ENCODE measurements around the gene PKMYT1.

The PKMYT1 gene

DNA sequence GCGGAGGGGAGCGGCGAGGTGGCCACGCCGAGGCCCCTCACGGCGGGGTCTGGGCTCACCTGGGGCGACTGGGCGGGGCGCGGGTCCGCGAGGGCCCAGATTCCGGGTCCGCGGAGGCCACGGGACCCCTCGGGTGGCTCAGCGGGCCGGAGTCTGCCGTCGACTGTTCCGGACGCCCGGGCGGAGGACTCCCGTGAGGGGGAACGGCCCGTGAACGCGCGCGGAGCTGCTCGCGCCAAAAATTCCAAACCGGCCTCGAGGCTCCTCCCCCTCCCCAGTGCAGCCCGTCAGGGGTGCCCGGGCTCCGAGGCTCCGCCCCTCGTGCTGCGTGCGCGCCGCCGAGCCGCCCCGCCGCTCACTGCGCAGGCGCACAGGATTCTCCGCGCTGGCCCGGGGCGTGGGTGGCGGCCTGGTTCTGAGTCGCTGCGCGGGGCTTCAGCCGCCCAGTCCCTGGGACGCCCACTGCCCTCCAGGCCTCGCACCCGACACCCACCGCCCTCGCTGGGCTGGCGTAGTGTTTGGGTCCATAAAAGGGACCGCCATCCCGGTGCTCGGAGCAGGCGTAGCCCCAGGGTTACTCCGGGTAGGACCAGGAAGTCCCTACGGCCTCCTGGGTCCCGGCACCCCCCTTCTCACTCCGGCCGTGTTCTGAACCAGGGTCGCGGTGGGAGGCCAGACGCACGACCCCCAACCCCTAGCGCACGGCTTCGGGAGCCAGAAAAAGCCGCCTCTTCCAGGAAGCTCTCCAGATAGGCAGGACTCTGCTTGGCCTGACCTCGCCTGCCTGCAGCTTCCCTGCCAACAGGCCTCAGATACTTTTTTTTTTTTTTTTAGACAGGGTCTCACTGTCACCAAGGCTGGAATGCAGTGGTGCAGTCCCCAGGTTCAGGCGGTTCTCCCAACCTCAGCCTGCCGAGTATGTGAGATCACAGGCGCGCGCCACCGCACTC lies at the start of gene PKMYT1:
Gene PKMYT1, minus strand, starts transcription at position 220 of the 950 bp plus-strand sequence. CDS start 789 bp downstream, outside the sequence.
- DNase-seq (ENCODE audit: low spot score) = peak; percentile 96

DNA sequence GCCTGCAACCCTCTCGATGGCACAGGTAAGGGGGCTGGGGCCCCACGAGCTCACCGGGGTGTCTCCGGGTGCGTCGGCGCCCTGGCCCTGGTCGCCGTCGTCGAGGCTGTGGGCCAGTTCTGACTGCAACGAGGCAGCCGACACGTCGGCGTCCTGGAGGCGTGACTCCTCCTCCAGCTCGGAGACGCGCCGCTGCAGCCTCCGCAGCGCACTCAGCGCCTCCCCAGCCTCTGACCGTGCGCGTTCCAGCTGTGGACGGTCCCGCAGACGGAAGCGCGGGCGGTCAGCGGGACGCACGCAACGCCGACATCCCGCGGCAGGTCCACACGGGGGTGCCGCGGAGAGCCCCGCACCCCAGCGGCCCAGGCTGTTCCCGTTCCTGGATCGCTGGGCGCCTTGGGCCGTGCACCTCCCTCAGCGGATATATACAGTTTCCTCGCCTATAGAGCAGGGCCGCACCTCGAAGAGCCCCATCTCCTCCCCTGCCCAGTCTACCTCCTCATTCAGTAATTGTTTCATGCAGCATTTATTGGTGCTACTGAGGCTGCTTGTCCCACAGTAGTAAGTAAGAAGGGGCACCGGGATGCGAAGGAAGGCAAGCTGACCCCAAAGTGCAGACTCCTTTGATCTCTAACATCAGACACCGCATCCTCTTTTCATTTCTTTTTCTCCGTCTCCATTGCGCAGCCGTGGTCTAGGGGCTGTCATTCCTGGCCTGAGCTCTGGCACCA lies 49.4 kb upstream of the PKMYT1 start:
- no peak for DNase-seq (ENCODE audit: low spot score)

DNA sequence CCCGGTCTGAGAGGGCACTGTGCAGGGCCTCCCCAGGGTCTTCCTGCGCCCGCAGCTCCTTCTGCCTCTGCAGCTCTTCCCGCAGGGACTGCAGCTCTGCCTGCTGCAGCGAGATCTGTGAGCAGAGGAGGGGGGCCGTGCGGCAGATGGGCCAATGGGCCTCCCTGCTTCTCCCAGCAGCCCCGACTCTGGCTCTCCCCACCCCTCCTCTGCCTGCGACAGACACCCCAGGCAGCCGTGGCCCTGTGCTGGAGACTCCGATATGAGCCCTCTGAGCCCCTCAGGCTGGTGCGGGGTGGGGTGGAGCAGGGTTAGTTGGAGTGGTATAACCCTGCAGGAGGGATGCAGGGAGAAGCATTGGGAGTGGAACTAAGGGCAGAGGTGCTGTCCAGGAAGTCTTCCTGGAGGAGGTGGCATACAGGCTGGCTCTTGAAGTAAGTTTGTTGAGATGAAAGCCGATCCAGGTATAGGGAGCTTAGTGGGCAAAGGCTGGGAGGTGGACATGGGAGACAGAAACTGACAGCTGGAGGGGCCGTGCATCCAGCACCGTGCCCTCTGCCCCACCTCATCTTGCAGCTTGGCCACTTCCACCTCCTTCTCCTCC lies 48.6 kb upstream of the PKMYT1 start:
- no peak for DNase-seq (ENCODE audit: low spot score)

DNA sequence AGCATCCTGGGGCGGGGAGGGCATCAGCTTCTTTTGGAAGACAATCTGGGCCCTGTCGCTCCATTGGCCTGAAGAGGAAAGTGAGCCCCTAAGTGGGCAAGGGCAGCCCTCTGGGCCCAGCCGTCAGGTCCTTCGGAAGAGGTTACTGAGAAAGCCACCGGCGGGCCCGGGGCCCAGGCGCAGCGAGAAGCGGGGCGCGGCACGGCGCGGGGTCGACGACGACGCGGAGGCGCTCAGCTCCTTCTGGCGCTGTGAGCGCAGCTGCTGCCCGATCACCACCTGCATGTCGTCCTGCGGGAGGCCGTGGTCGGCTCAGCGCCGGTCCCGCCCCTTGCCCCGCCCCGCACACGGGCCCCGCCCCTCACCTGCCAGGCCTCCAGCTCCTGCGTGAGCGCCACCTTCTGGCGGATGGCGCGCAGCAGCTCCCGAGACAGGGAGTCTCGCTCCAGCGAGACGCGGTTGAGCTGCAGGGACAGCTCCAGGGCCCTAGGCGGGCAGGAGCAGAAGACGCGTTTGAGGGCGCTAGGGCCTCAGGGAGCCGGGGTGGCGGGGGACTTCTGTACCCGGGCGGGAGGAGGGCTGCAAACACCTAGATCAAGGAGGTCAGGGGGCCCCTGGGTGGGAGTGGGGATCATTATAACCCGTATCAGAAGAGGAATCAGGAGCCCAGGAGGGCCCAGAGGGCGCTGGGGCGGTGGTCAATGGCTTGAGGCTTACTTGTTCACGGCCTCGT lies 47.9 kb upstream of the PKMYT1 start:
- peak; percentile 89 for DNase-seq (ENCODE audit: low spot score)

DNA sequence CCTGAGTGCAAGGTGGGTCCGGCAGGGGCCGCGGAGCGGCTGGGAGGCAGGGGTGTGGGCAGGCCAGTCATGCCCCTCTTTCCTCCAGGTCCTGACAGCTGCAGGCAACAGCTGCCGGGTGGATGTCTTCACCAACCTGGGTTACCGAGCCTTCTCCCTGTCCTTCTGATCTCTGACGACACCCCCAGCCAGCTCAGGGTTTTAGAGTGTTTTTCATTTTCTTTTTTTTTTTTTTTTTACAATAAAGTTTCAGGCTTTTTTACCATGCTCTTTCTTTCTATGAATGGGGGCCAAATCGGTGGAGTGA lies 47.2 kb upstream of the PKMYT1 start:
- DNase-seq (ENCODE audit: low spot score) = no peak

DNA sequence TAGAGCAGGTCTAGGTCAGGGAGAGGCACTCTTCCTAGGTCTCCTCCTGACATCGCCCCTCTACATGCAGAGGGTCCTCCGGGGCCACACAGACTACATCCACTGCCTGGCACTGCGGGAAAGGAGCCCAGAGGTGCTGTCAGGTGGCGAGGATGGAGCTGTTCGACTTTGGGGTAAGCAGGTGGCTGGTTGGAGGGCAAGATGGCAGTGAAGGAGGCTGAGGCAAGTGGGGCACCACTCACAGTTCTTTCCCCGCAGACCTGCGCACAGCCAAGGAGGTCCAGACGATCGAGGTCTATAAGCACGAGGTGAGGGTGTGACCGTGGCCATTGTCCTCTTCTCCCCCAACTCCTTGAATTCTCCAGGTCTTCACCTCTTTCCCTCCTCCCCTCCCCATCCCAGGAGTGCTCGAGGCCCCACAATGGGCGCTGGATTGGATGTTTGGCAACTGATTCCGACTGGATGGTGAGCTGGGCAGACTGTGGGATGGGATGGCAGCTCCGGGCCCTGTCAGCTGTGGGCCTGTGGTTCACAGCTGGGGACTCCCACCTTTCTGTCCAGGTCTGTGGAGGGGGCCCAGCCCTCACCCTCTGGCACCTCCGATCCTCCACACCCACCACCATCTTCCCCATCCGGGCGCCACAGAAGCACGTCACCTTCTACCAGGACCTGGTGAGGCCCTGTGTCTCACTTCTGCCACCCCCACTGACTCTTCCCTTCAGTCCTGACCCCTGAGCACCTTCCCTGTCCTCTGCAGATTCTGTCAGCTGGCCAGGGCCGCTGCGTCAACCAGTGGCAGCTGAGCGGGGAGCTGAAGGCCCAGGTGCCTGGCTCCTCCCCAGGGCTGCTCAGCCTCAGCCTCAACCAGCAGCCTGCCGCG lies 46.6 kb upstream of the PKMYT1 start:
- DNase-seq (ENCODE audit: low spot score) = no peak

DNA sequence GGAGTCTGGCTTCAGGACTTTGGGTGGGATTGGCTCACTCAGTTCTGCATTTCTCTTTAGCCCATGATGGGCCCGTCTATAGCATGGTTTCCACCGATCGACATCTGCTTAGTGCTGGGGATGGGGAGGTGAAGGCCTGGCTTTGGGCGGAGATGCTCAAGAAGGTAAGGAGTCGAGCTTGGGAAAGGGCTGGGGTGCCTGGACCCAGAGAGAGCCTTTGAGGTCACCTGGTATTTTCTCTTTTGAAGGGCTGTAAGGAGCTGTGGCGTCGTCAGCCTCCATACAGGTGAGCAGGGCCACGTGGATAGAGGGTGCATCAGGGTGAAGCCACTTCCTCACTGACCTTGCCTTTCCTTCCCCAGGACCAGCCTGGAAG lies 45.7 kb upstream of the PKMYT1 start:
- DNase-seq (ENCODE audit: low spot score) = no peak

- DNase-seq (ENCODE audit: low spot score) = no peak
Observed at GRCh38 chr16:3025032-3026002, 45.1 kb upstream of the PKMYT1 start.

DNA sequence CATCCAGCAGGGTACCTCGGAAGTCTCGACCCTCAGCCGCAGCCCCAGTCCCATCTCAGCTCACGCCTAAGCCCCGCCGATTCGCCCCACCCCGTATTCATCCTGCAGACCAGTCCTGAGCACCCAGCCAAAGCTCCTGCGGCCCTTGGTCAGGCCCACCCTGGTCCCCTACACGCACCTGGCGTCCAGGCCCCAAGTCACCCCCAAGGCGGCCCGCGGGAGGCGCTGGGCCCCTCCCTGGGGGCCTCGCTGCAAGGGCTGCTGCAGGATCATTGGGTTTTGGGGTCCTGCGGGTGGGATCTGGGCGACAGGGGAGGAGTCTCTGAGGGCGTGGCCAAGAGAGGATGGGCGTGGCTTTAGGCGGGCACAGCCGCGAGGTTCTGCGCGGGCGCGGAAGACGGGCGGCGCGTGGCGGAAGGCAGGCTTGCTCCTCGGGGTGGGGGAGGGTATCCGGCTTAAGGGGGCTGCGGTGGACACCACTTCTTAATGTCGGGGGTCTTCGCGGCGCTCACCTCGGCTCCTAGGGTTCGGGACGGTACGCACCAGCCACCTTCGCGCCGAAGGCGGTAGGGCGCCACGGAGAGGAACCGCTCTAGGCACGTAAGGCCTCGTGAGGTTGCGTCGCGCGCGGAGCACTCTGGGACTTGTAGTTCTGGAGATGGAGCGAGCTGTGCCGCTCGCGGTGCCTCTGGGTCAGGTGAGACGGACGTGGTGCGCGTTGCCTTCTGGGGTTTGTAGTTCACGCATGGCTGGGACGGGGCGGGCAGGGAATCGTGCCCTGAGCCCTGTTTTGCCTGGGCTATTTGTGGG lies 43.6 kb upstream of the PKMYT1 start, which contains the start of the genes HCFC1R1 and THOC6:
Gene HCFC1R1, minus strand, starts transcription at position 274 of the 810 bp plus-strand sequence. Its CDS starts 1 bp downstream, at position 273.
Gene THOC6, plus strand, starts transcription at position 367 of the 810 bp plus-strand sequence. Its CDS starts 292 bp downstream, at position 659.
- peak; percentile 98 for DNase-seq (ENCODE audit: low spot score)

- peak; percentile 34 for DNase-seq (ENCODE audit: low spot score)
Observed at GRCh38 chr16:3023415-3023668, 43.1 kb upstream of the PKMYT1 start.

GRCh38 chr16:3022684-3023414 lies 42.6 kb upstream of the PKMYT1 start:
- no peak for DNase-seq (ENCODE audit: low spot score)

DNA sequence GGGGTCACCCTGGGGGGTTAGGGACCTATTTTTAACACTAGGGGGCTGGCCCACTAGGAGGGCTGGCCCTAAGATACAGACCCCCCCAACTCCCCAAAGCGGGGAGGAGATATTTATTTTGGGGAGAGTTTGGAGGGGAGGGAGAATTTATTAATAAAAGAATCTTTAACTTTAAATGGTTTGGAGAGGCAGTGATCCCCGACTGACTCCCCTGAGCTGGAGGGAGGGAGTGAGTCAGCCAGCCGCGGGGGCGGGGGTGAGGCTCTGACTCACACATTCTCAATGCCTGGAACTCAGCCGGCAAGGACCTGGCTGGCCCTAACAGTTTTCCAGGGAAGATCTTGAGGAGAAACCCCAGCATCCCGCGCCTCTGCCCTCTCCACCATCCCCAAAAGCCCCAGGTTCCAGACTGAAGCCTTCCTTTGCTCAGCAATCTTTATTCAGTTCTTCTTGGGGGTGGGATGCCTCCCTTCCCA lies 42.0 kb upstream of the PKMYT1 start:
- DNase-seq (ENCODE audit: low spot score) = peak; percentile 84

- DNase-seq (ENCODE audit: low spot score) = peak; percentile 72
Observed at GRCh38 chr16:3021449-3022207, 41.4 kb upstream of the PKMYT1 start.

GRCh38 chr16:3020604-3021448 lies 40.6 kb upstream of the PKMYT1 start:
- peak; percentile 49 for DNase-seq (ENCODE audit: low spot score)

GRCh38 chr16:3020247-3020603 lies 40.0 kb upstream of the PKMYT1 start, which contains the start of gene TNFRSF12A:
TNFRSF12A (plus strand) TSS chr16:3020368; CDS start chr16:3020398, 30 bp downstream.
- DNase-seq (ENCODE audit: low spot score) = peak; percentile 83

DNA sequence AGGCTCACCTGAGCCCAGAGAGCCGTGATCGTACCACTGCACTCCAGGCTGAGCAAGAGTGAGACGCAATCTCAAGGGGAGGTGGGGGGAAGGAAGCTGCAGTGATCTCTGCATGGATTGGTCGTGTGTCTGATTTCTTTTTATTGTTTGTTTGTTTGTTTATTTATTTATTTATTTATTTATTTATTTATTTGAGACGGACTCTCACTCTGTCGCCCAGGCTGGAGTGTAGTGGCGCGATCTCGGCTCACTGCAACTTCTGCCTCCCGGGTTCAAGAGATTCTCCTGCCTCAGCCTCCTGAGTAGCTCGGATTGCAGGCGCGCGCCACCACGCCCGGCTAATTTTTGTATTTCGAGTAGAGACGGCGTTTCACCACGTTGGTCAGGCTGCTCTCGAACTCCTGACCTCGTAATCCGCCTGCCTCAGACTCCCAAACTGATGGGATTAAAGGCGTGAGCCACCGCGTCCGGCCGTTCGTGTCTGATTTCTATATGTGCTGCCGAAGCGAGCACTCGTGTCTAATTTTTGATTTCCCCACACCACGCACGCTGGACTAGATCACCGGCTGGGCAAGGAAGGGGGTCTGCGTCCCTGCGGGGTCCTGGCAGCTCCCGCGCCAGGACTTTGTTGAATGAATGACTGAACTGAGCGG lies 39.5 kb upstream of the PKMYT1 start:
- no peak for DNase-seq (ENCODE audit: low spot score)

Measured in hematopoietic multipotent progenitor cell treated with erythropoietin and hydrocortisone succinate and interleukin-3 and kit ligand, for 15 days (in vitro differentiated cells).